Right ventricle myocardium superior (tissue), 1 donor: ENCODE data around the gene PDLIM4. TPM values are rescaled to one million over a fixed set of nuclear protein-coding genes. Genes with fewer than 3 reads are reported as not detected.
A peak's percentile ranks its signal among the peaks of the same experiment; 100 is the strongest.

Source experiments
- ATAC-seq: fragments of 200-7000 bp; cut with Tn5 transposase; one replicate; pipeline ENCODE4 v1.9.1; 2020; ENCODE audit warnings: mild to moderate bottlenecking; ENCODE audit not compliant: poor library complexity
- DNase-seq: peaks from one replicate; pipeline ENCODE4 v3.0.0-alpha.2; 2020
- intact Hi-C: fragments of 100-400 bp; cut with DNase I; formaldehyde crosslinking; loops from one replicate; pipeline ENCODE4 v1.11.2; 2022
- total RNA-seq: library from RNA; stranded (reverse); fragmentation: NEBNext Ultra II Directional; extraction: Animal tissue kit (Norgen Biotek cat#: 25700); gene quantifications from one replicate; pipeline ENCODE4 v1.2.1, GENCODE V29; 2021
- donor health status: DM: no; HTN: yes; CAD: no; lungs with severe emphysema.

Gene PDLIM4
- total RNA-seq, 1 donor from 2014 or later, result 5.2 TPM

GRCh38 chr5:132273631-132274030, 16.1 kb downstream of the PDLIM4 start:
- ATAC-seq (no peak), DNase-seq (no peak)
- intact Hi-C loops, result loop anchor here (10.0 kb wide), 1 partner anchor 231 kb away; no protein-coding TSS in a partner anchor

- intact Hi-C loops, result loop anchor here (10.0 kb wide), 1 partner anchor 231 kb away; no protein-coding TSS in a partner anchor
- no peak for ATAC-seq
- DNase-seq, result no peak
Observed at GRCh38 chr5:132274050-132274792, 16.7 kb downstream of the PDLIM4 start.

GRCh38 chr5:132275367-132276220, 18.1 kb downstream of the PDLIM4 start:
- no peak for ATAC-seq
- no peak for DNase-seq
- intact Hi-C loops, result loop anchor here (10.0 kb wide), 1 partner anchor 229 kb away; no protein-coding TSS in a partner anchor

GRCh38 chr5:132277256-132277655, 19.8 kb downstream of the PDLIM4 start:
- intact Hi-C loops, result loop anchor here (10.0 kb wide), 1 partner anchor 228 kb away; no protein-coding TSS in a partner anchor
- DNase-seq (no peak), ATAC-seq (no peak)

- ATAC-seq, result no peak
- no peak for DNase-seq
- intact Hi-C loops, result loop anchor here (10.0 kb wide), 1 partner anchor 227 kb away; no protein-coding TSS in a partner anchor
Observed at GRCh38 chr5:132277971-132278853, 20.7 kb downstream of the PDLIM4 start.

GRCh38 chr5:132279801-132280200, 22.3 kb downstream of the PDLIM4 start:
- no peak for ATAC-seq
- intact Hi-C loops, result loop anchor here (10.0 kb wide), 1 partner anchor 225 kb away; no protein-coding TSS in a partner anchor
- no peak for DNase-seq

- ATAC-seq (no peak), DNase-seq (no peak)
- intact Hi-C loops, result no loop called here
Observed at GRCh38 chr5:132280371-132281240, 23.1 kb downstream of the PDLIM4 start.

- no peak for DNase-seq
- ATAC-seq, result no peak
- intact Hi-C loops, result no loop called here
Observed at GRCh38 chr5:132281856-132282614, 24.5 kb downstream of the PDLIM4 start.

GRCh38 chr5:132283423-132284043, 26.0 kb downstream of the PDLIM4 start:
- no peak for DNase-seq
- intact Hi-C loops, result no loop called here
- peak; percentile 72 for ATAC-seq

- intact Hi-C loops, result no loop called here
- DNase-seq (no peak), ATAC-seq (no peak)
Observed at GRCh38 chr5:132289097-132289496, 31.6 kb downstream of the PDLIM4 start.

- ATAC-seq (no peak), DNase-seq (no peak)
- intact Hi-C loops, result loop anchor here (5.0 kb wide), 1 partner anchor 71 kb away; no protein-coding TSS in a partner anchor
Observed at GRCh38 chr5:132291026-132291425, 33.5 kb downstream of the PDLIM4 start.

GRCh38 chr5:132293066-132293991, 35.8 kb downstream of the PDLIM4 start:
- peak; percentile 92 for DNase-seq
- peak; percentile 77 for ATAC-seq
- intact Hi-C loops, result loop anchor here (5.0 kb wide), 1 partner anchor 69 kb away; no protein-coding TSS in a partner anchor

GRCh38 chr5:132293992-132294727, 36.7 kb downstream of the PDLIM4 start, which contains the start of gene SLC22A4:
Gene SLC22A4 (plus strand): TSS chr5:132294394. CDS start chr5:132294617, 223 bp downstream.
- intact Hi-C loops, result loop anchor here (5.0 kb wide), 1 partner anchor 68 kb away; no protein-coding TSS in a partner anchor
- DNase-seq (peak; percentile 94), ATAC-seq (peak; percentile 89)

GRCh38 chr5:132294728-132295504, 37.4 kb downstream of the PDLIM4 start:
- ATAC-seq (peak; percentile 11), DNase-seq (peak; percentile 70)
- intact Hi-C loops, result loop anchor here (5.0 kb wide), 1 partner anchor 67 kb away; no protein-coding TSS in a partner anchor
